GM10248 (cell line): Measurements from ENCODE around the gene HMGB4.

ENCODE experiments used
- CTCF ChIA-PET: fragments of 300-600 bp; sonication (Branson Sonifier 250); formaldehyde crosslinking; extraction: SDS; loops from one replicate; lab custom pipeline; 2021; ENCODE audit warnings: antibody characterized with exemption; lab: Yijun Ruan, JAX
- POLR2A ChIA-PET: fragments of 350-650 bp; sonication (Branson Sonifier 250); formaldehyde crosslinking; extraction: SDS; loops from one replicate; lab custom pipeline; 2020; ENCODE audit warnings: antibody characterized with exemption; lab: Yijun Ruan, JAX
- DNase-seq: peaks from one replicate; pipeline ENCODE4 v3.0.0; 2012; ENCODE audit errors: extremely low spot score
- TF ChIP-seq, protein P1 (sequence below): IDR thresholded peaks from 2 replicates; pipeline ENCODE4 v1.5.1; 2012; ENCODE audit warnings: mild to moderate bottlenecking, low read depth; ENCODE audit errors: extremely low read depth, missing control alignments, control extremely low read depth

Gene HMGB4

GRCh38 chr1:33878392-33878791 is 14.5 kb downstream of the HMGB4 start:
- CTCF ChIA-PET = interaction anchor here (1.2 kb wide), 1 partner anchor 19 kb away, joined by 3 read pairs; no protein-coding TSS in a partner anchor

DNA sequence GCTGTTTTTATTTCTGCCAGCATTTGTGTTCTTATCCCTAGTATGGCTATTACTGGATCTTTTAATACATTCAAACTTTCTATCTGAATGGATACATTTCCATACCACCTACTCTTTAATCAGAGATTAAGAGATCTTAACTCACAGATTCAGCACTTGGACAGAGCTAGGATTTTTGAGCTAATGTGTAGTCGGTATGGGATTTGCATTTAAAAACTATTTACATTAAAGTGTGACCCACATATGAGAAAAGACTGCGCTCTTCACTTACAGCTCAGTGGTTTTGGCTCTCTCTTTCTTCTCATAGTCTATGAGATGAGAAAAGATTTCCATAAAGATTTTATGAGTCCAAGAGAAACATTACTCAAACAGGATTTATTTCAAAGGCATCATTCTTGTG is 16.4 kb downstream of the HMGB4 start:
- no peak for DNase-seq
- ChIA-PET CTCF (interaction anchor here (1.1 to 1.3 kb wide), 3 partner anchors 9 to 17 kb away, joined by 3 to 4 read pairs (median 3); no protein-coding TSS in a partner anchor), POLR2A (no interaction called here)
- TF ChIP-seq, protein P1, sequence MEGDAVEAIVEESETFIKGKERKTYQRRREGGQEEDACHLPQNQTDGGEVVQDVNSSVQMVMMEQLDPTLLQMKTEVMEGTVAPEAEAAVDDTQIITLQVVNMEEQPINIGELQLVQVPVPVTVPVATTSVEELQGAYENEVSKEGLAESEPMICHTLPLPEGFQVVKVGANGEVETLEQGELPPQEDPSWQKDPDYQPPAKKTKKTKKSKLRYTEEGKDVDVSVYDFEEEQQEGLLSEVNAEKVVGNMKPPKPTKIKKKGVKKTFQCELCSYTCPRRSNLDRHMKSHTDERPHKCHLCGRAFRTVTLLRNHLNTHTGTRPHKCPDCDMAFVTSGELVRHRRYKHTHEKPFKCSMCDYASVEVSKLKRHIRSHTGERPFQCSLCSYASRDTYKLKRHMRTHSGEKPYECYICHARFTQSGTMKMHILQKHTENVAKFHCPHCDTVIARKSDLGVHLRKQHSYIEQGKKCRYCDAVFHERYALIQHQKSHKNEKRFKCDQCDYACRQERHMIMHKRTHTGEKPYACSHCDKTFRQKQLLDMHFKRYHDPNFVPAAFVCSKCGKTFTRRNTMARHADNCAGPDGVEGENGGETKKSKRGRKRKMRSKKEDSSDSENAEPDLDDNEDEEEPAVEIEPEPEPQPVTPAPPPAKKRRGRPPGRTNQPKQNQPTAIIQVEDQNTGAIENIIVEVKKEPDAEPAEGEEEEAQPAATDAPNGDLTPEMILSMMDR = no peak

More at GRCh38 chr1:33878392-33878791, 14.5 kb downstream of the HMGB4 start:
- DNase-seq = no peak
- POLR2A ChIA-PET = no interaction called here
- TF ChIP-seq, protein P1 = no peak

DNA sequence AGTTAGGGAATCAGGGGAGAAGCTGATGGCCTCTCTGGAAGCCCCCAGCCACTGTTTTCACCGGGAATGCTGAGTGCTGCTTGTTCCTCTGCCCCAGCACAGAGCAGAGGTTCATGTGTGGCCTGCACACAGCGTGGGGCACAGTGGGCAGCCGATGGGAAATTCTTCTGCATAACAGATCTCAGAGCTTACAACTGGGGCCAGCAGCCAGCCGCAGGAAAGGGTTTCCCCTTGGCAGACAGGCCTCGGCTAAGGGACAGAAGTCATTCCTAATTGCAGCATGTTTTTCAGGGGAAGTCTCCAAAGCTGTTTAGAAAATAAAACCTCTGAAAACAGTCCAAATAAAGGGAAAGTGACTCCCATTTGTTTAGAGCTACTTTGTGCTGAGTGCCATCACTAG is 22.6 kb downstream of the HMGB4 start:
- POLR2A ChIA-PET = no interaction called here
- TF ChIP-seq, protein P1 = no peak
- no peak for DNase-seq
- CTCF ChIA-PET = no interaction called here

- TF ChIP-seq, protein P1 = no peak
- ChIA-PET CTCF (interaction anchor here (0.9 kb wide), 1 partner anchor 13 kb away, joined by 3 read pairs; no protein-coding TSS in a partner anchor), POLR2A (no interaction called here)
- no peak for DNase-seq
These were observed 29.4 kb downstream of the HMGB4 start for GRCh38 chr1:33893147-33893830.

DNA sequence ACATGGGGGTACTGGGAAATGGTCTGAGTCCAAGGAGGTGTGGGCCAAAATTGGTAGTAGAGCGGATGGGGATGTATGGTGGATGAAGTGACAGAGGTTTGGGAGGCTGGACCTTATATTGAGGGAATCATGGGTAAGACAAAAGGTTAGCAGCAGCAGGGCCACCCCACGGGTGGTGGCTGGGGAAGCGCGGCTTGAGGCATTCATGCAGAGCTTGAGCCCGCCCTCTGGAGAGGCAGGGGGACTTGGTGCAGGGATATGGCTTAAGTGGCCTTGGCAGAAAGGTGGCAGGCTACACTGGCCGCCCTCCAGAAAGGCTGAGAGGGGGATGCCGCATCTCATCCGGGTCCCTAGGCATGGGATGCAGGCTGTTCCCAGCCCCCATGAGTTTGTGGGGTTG is 31.5 kb downstream of the HMGB4 start:
- TF ChIP-seq, protein P1 = no peak
- ChIA-PET POLR2A (no interaction called here), CTCF (no interaction called here)
- no peak for DNase-seq

- ChIA-PET POLR2A (no interaction called here), CTCF (no interaction called here)
- no peak for DNase-seq
- TF ChIP-seq, protein P1 = no peak
These were observed 32.1 kb downstream of the HMGB4 start for GRCh38 chr1:33895976-33896375.
